ENCODE results near the gene MRPL21. TPM values are rescaled to one million over a fixed set of nuclear protein-coding genes. Genes with fewer than 3 reads are reported as not detected.

The MRPL21 gene
- total and polyA plus RNA-seq, 2 of the 13 experiments (the other 11 are each of a cell fraction or from before 2014, with no cell fraction given), result 61.5 to 100 TPM

DNA sequence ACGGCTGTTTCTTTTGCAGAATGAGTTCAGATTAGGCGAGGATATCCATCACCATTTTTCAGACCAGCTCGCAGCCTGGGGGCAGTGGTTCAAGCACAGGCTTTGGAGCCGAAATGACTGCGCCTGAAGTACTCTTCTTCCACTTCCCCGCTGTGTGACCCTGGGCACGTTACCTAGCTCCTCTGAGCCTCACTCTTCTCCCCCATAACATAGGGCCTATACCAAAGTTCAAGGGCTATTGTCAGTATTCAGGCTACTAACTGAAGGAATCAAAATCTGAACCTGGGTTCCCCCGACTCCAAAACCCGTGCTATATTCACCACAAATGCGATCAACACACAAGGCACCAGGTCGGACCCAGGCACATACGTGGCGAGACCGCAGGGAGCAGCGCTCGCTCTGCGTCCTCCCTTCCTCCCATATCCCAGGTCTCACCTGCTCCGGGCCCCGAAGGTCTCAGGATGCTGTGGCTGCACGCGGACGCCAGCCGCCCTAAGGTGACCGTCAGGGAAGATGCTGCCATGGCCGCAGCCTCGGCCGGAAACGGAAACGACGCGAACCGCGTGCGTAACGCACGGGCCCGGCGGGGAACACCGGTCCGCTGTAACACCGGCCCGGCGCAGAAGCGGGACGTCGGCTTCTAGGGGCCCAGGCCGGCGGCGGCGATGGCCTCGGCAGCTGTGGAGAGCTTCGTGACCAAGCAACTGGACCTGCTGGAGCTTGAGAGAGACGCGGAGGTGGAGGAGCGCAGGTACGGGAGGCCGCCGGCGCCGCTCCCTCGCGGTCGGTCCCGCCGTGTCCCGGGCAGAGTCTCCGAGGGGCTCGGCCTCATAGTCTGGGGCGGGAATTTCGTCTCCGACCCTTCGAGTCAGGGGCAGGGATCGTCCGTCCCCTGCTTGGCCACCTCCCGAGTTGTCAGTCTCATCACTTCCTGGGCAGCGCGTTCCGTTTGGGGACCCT lies at the start of gene MRPL21, which contains the start of gene IGHMBP2 (continued):
- TF ChIP-seq ZNF460 (CRISPR knock-in tag; IDR thresholded peaks at IDR 0.05; ENCODE audit: borderline replicate concordance) (no peak), ZNF501 (CRISPR knock-in tag; IDR thresholded peaks at IDR 0.05) (peak; percentile 94; the same call in 1 of the 2 replicates), ZNF20 (CRISPR knock-in tag; IDR thresholded peaks at IDR 0.05) (peak; percentile 61; the same call in 1 of the 2 replicates), NR2F1 (CRISPR knock-in tag; IDR thresholded peaks at IDR 0.05) (no peak), ZBTB26 (CRISPR knock-in tag; IDR thresholded peaks at IDR 0.05; ENCODE audit: borderline replicate concordance) (peak; percentile 75; the same call in 1 of the 2 replicates), EEA1 (CRISPR knock-in tag; IDR thresholded peaks at IDR 0.05; ENCODE audit: borderline replicate concordance) (peak; percentile 52; the same call in 1 of the 2 replicates), MIER3 (CRISPR knock-in tag; IDR thresholded peaks at IDR 0.05; ENCODE audit: borderline replicate concordance) (peak; percentile 96), JARID2 (CRISPR knock-in tag; IDR thresholded peaks at IDR 0.05; ENCODE audit: insufficient replicate concordance) (peak; percentile 76), MYC (CRISPR knock-in tag; IDR thresholded peaks at IDR 0.05; ENCODE audit: borderline replicate concordance) (peak; percentile 96), U2AF1 (optimal IDR thresholded peaks at IDR 0.05; ENCODE audit: low read depth, low read length) (peak; percentile 63), ZFP90 (CRISPR knock-in tag; IDR thresholded peaks at IDR 0.05; ENCODE audit: borderline replicate concordance) (peak; percentile 98), ZNF367 (CRISPR knock-in tag; IDR thresholded peaks at IDR 0.05; ENCODE audit: borderline replicate concordance) (peak; percentile 88), HMG20B (CRISPR knock-in tag; conservative IDR thresholded peaks at IDR 0.05) (peak; percentile 72), ZNF138 (CRISPR knock-in tag; IDR thresholded peaks at IDR 0.05; ENCODE audit: low read depth) (peak; percentile 62), ZBTB1 (CRISPR knock-in tag; IDR thresholded peaks at IDR 0.05; ENCODE audit: borderline replicate concordance) (peak; percentile 90; the same call in 1 of the 2 replicates), ZBTB10 (CRISPR knock-in tag; IDR thresholded peaks at IDR 0.05; ENCODE audit: borderline replicate concordance) (no peak; the same call in 1 of the 2 replicates), ZNF326 (CRISPR knock-in tag; IDR thresholded peaks at IDR 0.05; ENCODE audit: borderline replicate concordance) (no peak), HOXA5 (CRISPR knock-in tag; IDR thresholded peaks at IDR 0.05) (peak; percentile 91), ONECUT2 (CRISPR knock-in tag; IDR thresholded peaks at IDR 0.05) (no peak)
- TF ChIP-seq, protein P1, sequence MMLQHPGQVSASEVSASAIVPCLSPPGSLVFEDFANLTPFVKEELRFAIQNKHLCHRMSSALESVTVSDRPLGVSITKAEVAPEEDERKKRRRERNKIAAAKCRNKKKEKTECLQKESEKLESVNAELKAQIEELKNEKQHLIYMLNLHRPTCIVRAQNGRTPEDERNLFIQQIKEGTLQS (CRISPR knock-in tag; IDR thresholded peaks at IDR 0.05), result peak; percentile 80
- TF ChIP-seq, protein P2, sequence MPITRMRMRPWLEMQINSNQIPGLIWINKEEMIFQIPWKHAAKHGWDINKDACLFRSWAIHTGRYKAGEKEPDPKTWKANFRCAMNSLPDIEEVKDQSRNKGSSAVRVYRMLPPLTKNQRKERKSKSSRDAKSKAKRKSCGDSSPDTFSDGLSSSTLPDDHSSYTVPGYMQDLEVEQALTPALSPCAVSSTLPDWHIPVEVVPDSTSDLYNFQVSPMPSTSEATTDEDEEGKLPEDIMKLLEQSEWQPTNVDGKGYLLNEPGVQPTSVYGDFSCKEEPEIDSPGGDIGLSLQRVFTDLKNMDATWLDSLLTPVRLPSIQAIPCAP (CRISPR knock-in tag; IDR thresholded peaks at IDR 0.05; ENCODE audit: low read depth), result 0 out of 2 replicates have a peak, but pooled peaks have one; percentile 59
- TF ChIP-seq, protein P3, sequence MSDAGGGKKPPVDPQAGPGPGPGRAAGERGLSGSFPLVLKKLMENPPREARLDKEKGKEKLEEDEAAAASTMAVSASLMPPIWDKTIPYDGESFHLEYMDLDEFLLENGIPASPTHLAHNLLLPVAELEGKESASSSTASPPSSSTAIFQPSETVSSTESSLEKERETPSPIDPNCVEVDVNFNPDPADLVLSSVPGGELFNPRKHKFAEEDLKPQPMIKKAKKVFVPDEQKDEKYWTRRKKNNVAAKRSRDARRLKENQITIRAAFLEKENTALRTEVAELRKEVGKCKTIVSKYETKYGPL (CRISPR knock-in tag; IDR thresholded peaks at IDR 0.05), result no peak

Data from HepG2 (cell line).